K562 (cell line): ENCODE measurements around the gene MEIS2. TPM values are rescaled to one million over a fixed set of nuclear protein-coding genes. Genes with fewer than 3 reads are reported as not detected.

Experiments used
- ATAC-seq: fragments of 200-7000 bp; cut with Tn5 transposase; 3 replicates; pipeline ENCODE4 v1.9.1; 2020; ENCODE audit warnings: moderate library complexity
- BruUV-seq: library from RNA; stranded (reverse); fragments of 400-500 nt; replicated peaks from 2 replicates; lab custom pipeline; 2021; lab: Mats Ljungman, UMichigan
- CTCF ChIA-PET: fragments of 300-600 bp; formaldehyde crosslinking; extraction: SDS; loops from one replicate; lab custom pipeline; 2021; ENCODE audit warnings: low intra/inter-chr PET ratio; lab: Yijun Ruan, JAX
- POLR2A ChIA-PET: fragments of 300-600, 350-650 bp; sonication (Branson Sonifier 250); formaldehyde crosslinking; extraction: SDS; loops from one replicate; lab custom pipeline; 2021; ENCODE audit warnings: antibody characterized with exemption, inconsistent platforms; lab: Yijun Ruan, JAX
- DNase-seq, 4 experiments: peaks; one replicate each; pipeline versions ENCODE4 v3.0.0 to v3.0.0-alpha.2; 2011 to 2018; ENCODE audit warnings: low spot score in 3 of 4, mixed read lengths in 3 of 4; ENCODE audit errors: extremely low read depth in 1 of 4
- FAIRE-seq: peaks from 2 replicates; lab custom pipeline; 2011; peaks lifted over from hg19 to GRCh38; lab: Jason Lieb, UNC
- H2AFZ ChIP-seq: 2 replicates; pipeline ENCODE4 v1.6.0; 2011; ENCODE audit warnings: low read depth, low read length, control low read depth, inconsistent platforms
- H3K27ac ChIP-seq: fragments of 200-600 bp; 3 replicates; pipeline ENCODE4 v1.8.0; 2011; ENCODE audit warnings: low read depth, mild to moderate bottlenecking, control low read depth, inconsistent platforms, low read length, moderate library complexity, mixed read lengths; ENCODE audit errors: extremely low read depth
- H3K27me3 ChIP-seq, 2 experiments: fragments of 300-600 bp in 1 of 2; 2 replicates in 1 of 2; 3 replicates in 1 of 2; pipeline versions ENCODE4 v1.6.0 to v1.8.0; 2011; ENCODE audit warnings: inconsistent platforms in 2 of 2, low read length in 2 of 2, mild to moderate bottlenecking in 1 of 2, mixed read lengths in 1 of 2, moderate library complexity in 1 of 2; ENCODE audit not compliant: control insufficient read depth in 2 of 2, insufficient read depth in 2 of 2
- H3K36me3 ChIP-seq: fragments of 300-600 bp; 3 replicates; pipeline ENCODE4 v1.8.0; 2011; ENCODE audit warnings: mild to moderate bottlenecking, low read length, inconsistent platforms; ENCODE audit not compliant: control insufficient read depth, insufficient read depth
- H3K4me1 ChIP-seq, 2 experiments: fragments of 200-600 bp in 1 of 2; replicated peaks in 1 of 2; 2 replicates in 1 of 2; 3 replicates in 1 of 2; pipeline versions ENCODE4 v1.5.1 to v1.8.0; 2011; ENCODE audit warnings: inconsistent platforms in 2 of 2, low read length in 2 of 2, mild to moderate bottlenecking in 1 of 2, mixed read lengths in 1 of 2, moderate library complexity in 1 of 2; ENCODE audit not compliant: control insufficient read depth in 2 of 2, insufficient read depth in 2 of 2
- H3K4me2 ChIP-seq: 2 replicates; pipeline ENCODE4 v1.6.1; 2011; ENCODE audit warnings: low read length, control low read depth, inconsistent platforms, mixed read lengths; ENCODE audit not compliant: insufficient read depth
- H3K4me3 ChIP-seq: fragments of 200-600 bp; sonication (generic), shearing (Covaris generic); 2 replicates; pipeline ENCODE4 v1.5.1; 2016; ENCODE audit warnings: control low read depth, inconsistent platforms
- H3K79me2 ChIP-seq: fragments of 200-600 bp; 3 replicates; pipeline ENCODE4 v1.8.0; 2011; ENCODE audit warnings: low read length, inconsistent platforms; ENCODE audit not compliant: control insufficient read depth, insufficient read depth
- H3K9ac ChIP-seq, 2 experiments: 2 replicates each; pipeline versions ENCODE4 v1.6.0 to v1.6.1; 2011; ENCODE audit warnings: low read depth in 2 of 2, low read length in 2 of 2, control low read depth in 1 of 2, inconsistent platforms in 1 of 2, mild to moderate bottlenecking in 1 of 2, mixed read lengths in 1 of 2; ENCODE audit not compliant: insufficient read depth in 1 of 2
- H3K9me1 ChIP-seq: one replicate; pipeline ENCODE4 v1.6.0; 2011; ENCODE audit warnings: inconsistent platforms, mild to moderate bottlenecking, low read length, moderate library complexity; ENCODE audit not compliant: control insufficient read depth, insufficient read depth
- H3K9me3 ChIP-seq: replicated peaks from 2 replicates; pipeline ENCODE4 v1.5.1; 2011; ENCODE audit warnings: low read depth, low read length, inconsistent platforms; ENCODE audit not compliant: control insufficient read depth, insufficient read depth
- H4K20me1 ChIP-seq: replicated peaks from 2 replicates; pipeline ENCODE4 v1.6.1; 2011; ENCODE audit warnings: low read length, inconsistent platforms, mixed read lengths; ENCODE audit not compliant: control insufficient read depth, insufficient read depth
- BACH1 ChIP-seq: fragments of 200-800 bp; sonication (Bioruptor generic); IDR thresholded peaks from 2 replicates; pipeline ENCODE4 v1.6.1; 2016; ENCODE audit warnings: missing genetic modification characterization, missing compliant biosample characterization
- CBX5 ChIP-seq: IDR thresholded peaks from 2 replicates; pipeline ENCODE4 v1.6.1; 2014; ENCODE audit warnings: low read depth, borderline replicate concordance
- ILK ChIP-seq: fragments of 450-650 bp; IDR thresholded peaks from 2 replicates; pipeline ENCODE4 v1.6.1; 2016; ENCODE audit warnings: missing genetic modification characterization, low read depth, mild to moderate bottlenecking, missing compliant biosample characterization, moderate library complexity, borderline replicate concordance
- NEUROD1 ChIP-seq: fragments of 150-350 bp; IDR thresholded peaks from 2 replicates; pipeline ENCODE4 v1.6.1; 2014; ENCODE audit warnings: borderline replicate concordance, low read length, low read depth; ENCODE audit not compliant: partially characterized antibody
- NFIC ChIP-seq: fragments of 450-650 bp; IDR thresholded peaks from 2 replicates; pipeline ENCODE4 v1.6.1; 2017; ENCODE audit warnings: mild to moderate bottlenecking, inconsistent platforms
- RAD21 ChIP-seq, 2 experiments: fragments of 250-450 bp in 1 of 2; fragments of 450-650 bp in 1 of 2; sonication (Bioruptor Pico) in 1 of 2; formaldehyde crosslinking in 1 of 2; IDR thresholded peaks in 1 of 2; conservative IDR thresholded peaks in 1 of 2; 2 replicates each; pipeline versions ENCODE4 v1.4.0 to v1.8.0; 2020 to 2022; ENCODE audit warnings: mild to moderate bottlenecking in 2 of 2, moderate library complexity in 1 of 2
- RCOR1 ChIP-seq, 2 experiments: IDR thresholded peaks; 2 replicates each; pipeline ENCODE4 v1.6.1; 2012; ENCODE audit warnings: low read depth in 2 of 2, low read length in 2 of 2, borderline replicate concordance in 1 of 2, improper control_type of control experiment in 1 of 2
- SMC3 ChIP-seq: conservative IDR thresholded peaks from 2 replicates; pipeline ENCODE4 v1.6.1; 2011; ENCODE audit warnings: low read depth, low read length, improper control_type of control experiment; ENCODE audit not compliant: insufficient read depth
- WGBS: fragments of 100-300 bp; shearing (Covaris generic); methylation state at CpG from one replicate; pipeline ENCODE4 v1.1.6; 2016; ENCODE audit warnings: low coverage, mixed read lengths; ENCODE audit not compliant: insufficient coverage; ENCODE audit errors: missing lambda C conversion rate; 5-methylcytosine and 5-hydroxymethylcytosine counted together
- in situ Hi-C: fragments of 300-500 bp; cut with MboI; formaldehyde crosslinking; loops from 4 replicates; pipeline ENCODE4 v1.15.0; 2018; ENCODE audit warnings: inconsistent platforms, mixed read lengths
- intact Hi-C: fragments of 100-400 bp; cut with micrococcal nuclease; formaldehyde crosslinking; loops from 2 replicates; pipeline ENCODE4 v1.14.2; 2022
- polyA plus RNA-seq, 8 experiments: library from polyadenylated mRNA; depleted of rRNA in 4 of 8; stranded (reverse) in 5 of 8; unstranded in 3 of 8; fragments of >200 nt; fragmentation: Nextera tagmentation in 2 of 8; fragmentation: Illumina TruSeq in 1 of 8; extraction: Ambion mirVana in 2 of 8; extraction: Trizol in 1 of 8; gene quantifications; 2 replicates each; pipeline versions ENCODE4 v1.2.1 to v1.2.3, GENCODE V29; 2011 to 2014; ENCODE audit warnings: inconsistent platforms in 1 of 8, missing spikeins in 1 of 8
- total RNA-seq, 7 experiments: library from RNA; depleted of rRNA in 6 of 7; stranded (reverse); fragments of >200 nt in 6 of 7; fragmentation: Illumina TruSeq in 2 of 7; extraction: Trizol in 2 of 7; gene quantifications; 2 replicates each; pipeline versions ENCODE4 v1.2.1 to v1.2.3, GENCODE V29; 2011 to 2021; ENCODE audit warnings: low replicate concordance in 1 of 7
- TF ChIP-seq, protein P1 (sequence below), 3 experiments: fragments of 200-800 bp in 1 of 3; sonication (Bioruptor generic) in 1 of 3; sonication (generic) in 1 of 3; formaldehyde crosslinking in 1 of 3; IDR thresholded peaks; 2 replicates each; pipeline versions ENCODE4 v1.6.1 to v1.8.0; 2016 to 2022; ENCODE audit warnings: mild to moderate bottlenecking in 2 of 3, missing compliant biosample characterization in 2 of 3, missing genetic modification characterization in 2 of 3, missing genetic modification reagents in 1 of 3
- TF ChIP-seq, protein P2 (sequence below): IDR thresholded peaks from 2 replicates; pipeline ENCODE4 v1.6.1; 2016; ENCODE audit warnings: missing genetic modification characterization, missing compliant biosample characterization
- TF ChIP-seq, protein P3 (sequence below): fragments of 450-650 bp; IDR thresholded peaks from 2 replicates; pipeline ENCODE4 v1.6.1; 2016
- TF ChIP-seq, protein P4 (sequence below): fragments of 450-650 bp; formaldehyde crosslinking; IDR thresholded peaks from 2 replicates; pipeline ENCODE4 v1.4.0; 2020; ENCODE audit warnings: mild to moderate bottlenecking, moderate library complexity

MEIS2 gene
- total and polyA plus RNA-seq, 9 of the 15 experiments (the other 6 are each of a cell fraction or from before 2014, with no cell fraction given) = 7.5 to 64.2 (median 22.3) TPM

DNA sequence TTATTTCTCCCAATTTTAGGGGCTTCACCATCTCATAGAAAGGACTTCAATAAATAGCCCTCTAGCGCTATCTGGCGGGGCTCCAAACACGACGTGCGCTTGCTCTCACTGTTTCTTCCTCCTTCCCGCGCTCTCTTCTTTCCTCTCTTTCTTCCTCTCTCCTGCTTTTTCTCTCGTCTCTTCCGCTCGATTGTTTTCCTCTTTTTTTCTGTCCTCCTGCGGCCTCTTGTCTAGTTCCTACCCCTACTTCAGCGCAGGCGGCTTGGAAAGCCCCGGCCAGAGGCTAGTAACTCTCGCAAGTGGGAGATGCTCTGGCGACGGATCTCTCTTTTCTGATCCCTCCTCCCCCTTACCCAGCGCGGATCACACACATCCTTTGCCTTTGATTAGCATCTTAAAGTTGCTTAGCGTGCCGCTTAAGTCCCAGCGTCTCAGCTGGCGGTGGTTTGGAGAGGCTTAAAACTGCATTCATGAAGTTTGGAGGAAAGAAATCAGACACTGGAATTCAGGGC is 6.2 kb upstream of the MEIS2 start:
- FAIRE-seq (no peak), DNase-seq (peak in 2 of 4 experiments; percentile 29 to 65)
- in situ Hi-C loops = loop anchor here (10.0 to 25.0 kb wide), 2 partner anchors 222 to 1569 kb away; partner anchors contain the start of gene DPH6
- TF ChIP-seq RCOR1 (IDR thresholded peaks at IDR 0.05; ENCODE audit: borderline replicate concordance in 1 of 2, low read depth in 2 of 2, low read length in 2 of 2) = no peak
- TF ChIP-seq BACH1 = no peak
- no peak for TF ChIP-seq NEUROD1
- no peak for TF ChIP-seq ILK
- TF ChIP-seq SMC3 = peak; percentile 47
- TF ChIP-seq, protein P1, sequence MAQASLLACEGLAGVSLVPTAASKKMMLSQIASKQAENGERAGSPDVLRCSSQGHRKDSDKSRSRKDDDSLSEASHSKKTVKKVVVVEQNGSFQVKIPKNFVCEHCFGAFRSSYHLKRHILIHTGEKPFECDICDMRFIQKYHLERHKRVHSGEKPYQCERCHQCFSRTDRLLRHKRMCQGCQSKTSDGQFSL (CRISPR knock-in tag; IDR thresholded peaks at IDR 0.05) = no peak
- TF ChIP-seq, protein P1 (tag; IDR thresholded peaks at IDR 0.05) = no peak
- peak; percentile 54 to 72 for TF ChIP-seq RAD21 (CRISPR knock-in tag; conservative IDR thresholded peaks at IDR 0.05 in 1 of 2, IDR thresholded peaks at IDR 0.05 in 1 of 2)
- TF ChIP-seq, protein P2, sequence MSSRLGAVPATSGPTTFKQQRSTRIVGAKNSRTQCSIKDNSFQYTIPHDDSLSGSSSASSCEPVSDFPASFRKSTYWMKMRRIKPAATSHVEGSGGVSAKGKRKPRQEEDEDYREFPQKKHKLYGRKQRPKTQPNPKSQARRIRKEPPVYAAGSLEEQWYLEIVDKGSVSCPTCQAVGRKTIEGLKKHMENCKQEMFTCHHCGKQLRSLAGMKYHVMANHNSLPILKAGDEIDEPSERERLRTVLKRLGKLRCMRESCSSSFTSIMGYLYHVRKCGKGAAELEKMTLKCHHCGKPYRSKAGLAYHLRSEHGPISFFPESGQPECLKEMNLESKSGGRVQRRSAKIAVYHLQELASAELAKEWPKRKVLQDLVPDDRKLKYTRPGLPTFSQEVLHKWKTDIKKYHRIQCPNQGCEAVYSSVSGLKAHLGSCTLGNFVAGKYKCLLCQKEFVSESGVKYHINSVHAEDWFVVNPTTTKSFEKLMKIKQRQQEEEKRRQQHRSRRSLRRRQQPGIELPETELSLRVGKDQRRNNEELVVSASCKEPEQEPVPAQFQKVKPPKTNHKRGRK (tag) = 0 out of 2 replicates have a peak, but pooled peaks have one; percentile 33
- TF ChIP-seq, protein P3, sequence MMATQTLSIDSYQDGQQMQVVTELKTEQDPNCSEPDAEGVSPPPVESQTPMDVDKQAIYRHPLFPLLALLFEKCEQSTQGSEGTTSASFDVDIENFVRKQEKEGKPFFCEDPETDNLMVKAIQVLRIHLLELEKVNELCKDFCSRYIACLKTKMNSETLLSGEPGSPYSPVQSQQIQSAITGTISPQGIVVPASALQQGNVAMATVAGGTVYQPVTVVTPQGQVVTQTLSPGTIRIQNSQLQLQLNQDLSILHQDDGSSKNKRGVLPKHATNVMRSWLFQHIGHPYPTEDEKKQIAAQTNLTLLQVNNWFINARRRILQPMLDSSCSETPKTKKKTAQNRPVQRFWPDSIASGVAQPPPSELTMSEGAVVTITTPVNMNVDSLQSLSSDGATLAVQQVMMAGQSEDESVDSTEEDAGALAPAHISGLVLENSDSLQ = no peak
- TF ChIP-seq NFIC = peak; percentile 31; the same call in 1 of the 2 replicates
- TF ChIP-seq, protein P4, sequence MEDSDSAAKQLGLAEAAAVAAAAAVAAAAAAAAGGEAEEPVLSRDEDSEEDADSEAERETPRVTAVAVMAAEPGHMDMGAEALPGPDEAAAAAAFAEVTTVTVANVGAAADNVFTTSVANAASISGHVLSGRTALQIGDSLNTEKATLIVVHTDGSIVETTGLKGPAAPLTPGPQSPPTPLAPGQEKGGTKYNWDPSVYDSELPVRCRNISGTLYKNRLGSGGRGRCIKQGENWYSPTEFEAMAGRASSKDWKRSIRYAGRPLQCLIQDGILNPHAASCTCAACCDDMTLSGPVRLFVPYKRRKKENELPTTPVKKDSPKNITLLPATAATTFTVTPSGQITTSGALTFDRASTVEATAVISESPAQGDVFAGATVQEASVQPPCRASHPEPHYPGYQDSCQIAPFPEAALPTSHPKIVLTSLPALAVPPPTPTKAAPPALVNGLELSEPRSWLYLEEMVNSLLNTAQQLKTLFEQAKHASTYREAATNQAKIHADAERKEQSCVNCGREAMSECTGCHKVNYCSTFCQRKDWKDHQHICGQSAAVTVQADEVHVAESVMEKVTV (CRISPR knock-in tag) = peak; percentile 33; the same call in 1 of the 2 replicates
- no peak for TF ChIP-seq CBX5

More for the DNA sequence above, 6.2 kb upstream of the MEIS2 start:
- Histone ChIP-seq H3K79me2 (peaks cover 7% of the 10 kb centered on the region), H3K9ac (no peak overlapping the region), H3K27ac (no peak overlapping the region), H3K9me3 (no peaks in the 10 kb centered on the region), H4K20me1 (no peaks in the 10 kb centered on the region), H3K4me1 (peaks cover 7 to 27% of the 10 kb centered on the region in 2 experiments; a peak in 3 of 5 replicates), H2AFZ (no peak overlapping the region), H3K36me3 (no peaks in the 10 kb centered on the region), H3K4me3 (no peak overlapping the region), H3K27me3 (no peaks in the 10 kb centered on the region), H3K4me2 (no peak overlapping the region), H3K9me1 (no peaks in the 10 kb centered on the region)
- ChIA-PET POLR2A (no interaction called here), CTCF (interaction anchor here (3.1 kb wide), 1 partner anchor 223 kb away, joined by 11 read pairs; no protein-coding TSS in a partner anchor)
- intact Hi-C loops = loop anchor here (1.0 to 10.0 kb wide), 3 partner anchors 162 to 604 kb away; no protein-coding TSS in a partner anchor
- no peak for ATAC-seq
- BruUV-seq = no TSS peak
- 32% methylated on average over 17 of the region's 23 CpGs for WGBS
